ENCODE measurements around the gene HOXB3.

Gene HOXB3

DNA sequence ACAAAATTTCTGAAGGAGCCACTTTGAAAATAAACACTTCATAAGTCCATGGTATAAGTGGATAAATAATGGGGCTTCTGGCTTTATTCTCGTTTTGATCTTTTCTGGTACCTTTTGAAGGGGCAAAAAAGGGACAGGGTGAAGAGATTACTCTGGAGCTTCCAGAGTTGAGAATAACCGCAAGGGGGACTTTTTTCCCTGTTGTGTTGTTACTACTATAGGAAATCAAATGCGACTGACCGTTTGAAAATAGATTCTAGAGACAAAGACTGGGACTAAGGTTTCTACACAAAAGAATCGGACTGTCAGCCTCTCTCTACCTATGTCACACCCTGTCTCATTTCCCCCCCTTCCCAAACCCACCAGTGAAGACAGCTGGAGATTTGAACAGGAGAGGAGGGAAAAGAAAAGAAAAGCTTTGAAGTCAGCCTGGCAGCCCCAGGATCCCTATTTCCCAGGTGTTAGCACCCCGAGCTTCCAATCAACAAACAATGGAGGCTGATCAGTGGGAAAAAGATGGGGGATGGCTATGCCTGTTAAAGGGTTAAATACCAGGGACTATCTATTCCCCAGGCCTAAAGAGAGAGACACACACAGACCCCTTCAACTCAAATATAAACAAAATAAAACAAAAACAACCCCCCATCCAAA lies 20.2 kb downstream of the HOXB3 start:
- Histone ChIP-seq H3K27me3 (ENCODE audit: control insufficient read depth, insufficient read depth, low read length) (no peaks in the 10 kb centered on the region), H3K4me1 (ENCODE audit: control insufficient read depth, insufficient read depth, low read length) (peaks cover 80% of the 10 kb centered on the region), H3K27ac (ENCODE audit: low read depth, low read length) (peak overlapping the region; percentile 94), H3K9ac (ENCODE audit: low read length) (no peak overlapping the region), H3K4me3 (ENCODE audit: low read length) (peak overlapping the region; percentile 49), H3K36me3 (ENCODE audit: control insufficient read depth, insufficient read depth, low read length) (no peaks in the 10 kb centered on the region)

DNA sequence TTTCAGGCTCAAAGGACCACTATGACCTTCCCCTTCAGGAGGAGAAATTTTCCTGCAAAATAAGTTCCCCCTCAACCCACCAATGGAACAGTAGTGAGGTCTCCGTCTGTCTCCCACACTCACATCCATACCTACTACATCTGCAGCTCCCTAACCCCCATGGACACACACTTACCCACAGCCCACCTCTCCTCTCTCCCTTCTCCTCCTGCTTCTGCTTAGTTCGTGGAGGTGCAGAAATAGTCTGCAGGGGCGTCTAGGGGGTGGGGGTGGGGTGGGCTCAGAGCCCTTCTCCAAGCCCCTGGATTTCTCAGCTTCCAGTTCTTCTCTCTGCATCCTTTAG lies 20.8 kb downstream of the HOXB3 start:
- Histone ChIP-seq H3K27ac (ENCODE audit: low read depth, low read length) (peak overlapping the region; percentile 94), H3K36me3 (ENCODE audit: control insufficient read depth, insufficient read depth, low read length) (no peaks in the 10 kb centered on the region), H3K4me3 (ENCODE audit: low read length) (peak overlapping the region; percentile 50), H3K27me3 (ENCODE audit: control insufficient read depth, insufficient read depth, low read length) (no peaks in the 10 kb centered on the region), H3K9ac (ENCODE audit: low read length) (no peak overlapping the region), H3K4me1 (ENCODE audit: control insufficient read depth, insufficient read depth, low read length) (peaks cover 76% of the 10 kb centered on the region)

- no peaks in the 10 kb centered on the region for H3K27me3 ChIP-seq (ENCODE audit: control insufficient read depth, insufficient read depth, low read length)
- peak overlapping the region; percentile 70 for H3K27ac ChIP-seq (ENCODE audit: low read depth, low read length)
- peaks cover 72% of the 10 kb centered on the region for H3K4me1 ChIP-seq (ENCODE audit: control insufficient read depth, insufficient read depth, low read length)
Observed at GRCh38 chr17:48568499-48569239, 21.4 kb downstream of the HOXB3 start.

GRCh38 chr17:48567646-48568354 lies 22.2 kb downstream of the HOXB3 start:
- Histone ChIP-seq H3K4me1 (ENCODE audit: control insufficient read depth, insufficient read depth, low read length) (peaks cover 73% of the 10 kb centered on the region), H3K27me3 (ENCODE audit: control insufficient read depth, insufficient read depth, low read length) (no peaks in the 10 kb centered on the region), H3K9ac (ENCODE audit: low read length) (no peak overlapping the region), H3K27ac (ENCODE audit: low read depth, low read length) (peak overlapping the region; percentile 70), H3K4me3 (ENCODE audit: low read length) (peak overlapping the region; percentile 50), H3K36me3 (ENCODE audit: control insufficient read depth, insufficient read depth, low read length) (no peaks in the 10 kb centered on the region)

More at GRCh38 chr17:48568499-48569239, 21.4 kb downstream of the HOXB3 start:
- peak overlapping the region; percentile 50 for H3K4me3 ChIP-seq (ENCODE audit: low read length)
- no peak overlapping the region for H3K9ac ChIP-seq (ENCODE audit: low read length)
- no peaks in the 10 kb centered on the region for H3K36me3 ChIP-seq (ENCODE audit: control insufficient read depth, insufficient read depth, low read length)

DNA sequence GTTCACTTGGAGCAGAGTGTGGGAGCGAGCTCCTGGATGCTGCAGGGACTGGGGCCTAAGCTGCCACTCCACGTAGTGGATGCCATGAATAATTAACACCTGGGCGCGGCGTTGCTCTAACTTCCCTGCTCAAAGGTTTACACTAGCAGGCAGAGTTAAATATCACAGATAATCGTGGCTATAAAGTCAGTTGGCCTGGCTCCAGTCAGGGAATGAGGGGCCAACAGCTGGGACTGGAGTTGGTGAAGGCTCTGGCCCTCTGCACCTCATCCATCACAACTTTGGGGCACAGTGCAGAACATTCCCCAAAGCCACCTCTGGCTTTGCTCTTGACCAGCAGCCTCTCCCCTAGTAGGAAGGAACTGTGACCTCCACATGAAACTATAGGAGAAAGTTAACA lies 22.8 kb downstream of the HOXB3 start:
- peak overlapping the region; percentile 70 for H3K27ac ChIP-seq (ENCODE audit: low read depth, low read length)

GRCh38 chr17:48566717-48567116 lies 23.3 kb downstream of the HOXB3 start:
- H3K4me1 ChIP-seq (ENCODE audit: control insufficient read depth, insufficient read depth, low read length), result peaks cover 71% of the 10 kb centered on the region

More for the DNA sequence above, 22.8 kb downstream of the HOXB3 start:
- no peak overlapping the region for H3K9ac ChIP-seq (ENCODE audit: low read length)
- H3K27me3 ChIP-seq (ENCODE audit: control insufficient read depth, insufficient read depth, low read length), result no peaks in the 10 kb centered on the region
- H3K36me3 ChIP-seq (ENCODE audit: control insufficient read depth, insufficient read depth, low read length), result no peaks in the 10 kb centered on the region
- peaks cover 73% of the 10 kb centered on the region for H3K4me1 ChIP-seq (ENCODE audit: control insufficient read depth, insufficient read depth, low read length)
- H3K4me3 ChIP-seq (ENCODE audit: low read length), result peak overlapping the region; percentile 25

GRCh38 chr17:48565925-48566710 lies 23.9 kb downstream of the HOXB3 start:
- Histone ChIP-seq H3K4me1 (ENCODE audit: control insufficient read depth, insufficient read depth, low read length) (peaks cover 73% of the 10 kb centered on the region), H3K4me3 (ENCODE audit: low read length) (no peak overlapping the region), H3K27me3 (ENCODE audit: control insufficient read depth, insufficient read depth, low read length) (no peaks in the 10 kb centered on the region), H3K36me3 (ENCODE audit: control insufficient read depth, insufficient read depth, low read length) (no peaks in the 10 kb centered on the region), H3K9ac (ENCODE audit: low read length) (no peak overlapping the region), H3K27ac (ENCODE audit: low read depth, low read length) (peak overlapping the region; percentile 44)

More at GRCh38 chr17:48566717-48567116, 23.3 kb downstream of the HOXB3 start:
- peak overlapping the region; percentile 70 for H3K27ac ChIP-seq (ENCODE audit: low read depth, low read length)
- no peaks in the 10 kb centered on the region for H3K27me3 ChIP-seq (ENCODE audit: control insufficient read depth, insufficient read depth, low read length)
- H3K4me3 ChIP-seq (ENCODE audit: low read length), result no peak overlapping the region
- no peaks in the 10 kb centered on the region for H3K36me3 ChIP-seq (ENCODE audit: control insufficient read depth, insufficient read depth, low read length)
- no peak overlapping the region for H3K9ac ChIP-seq (ENCODE audit: low read length)

DNA sequence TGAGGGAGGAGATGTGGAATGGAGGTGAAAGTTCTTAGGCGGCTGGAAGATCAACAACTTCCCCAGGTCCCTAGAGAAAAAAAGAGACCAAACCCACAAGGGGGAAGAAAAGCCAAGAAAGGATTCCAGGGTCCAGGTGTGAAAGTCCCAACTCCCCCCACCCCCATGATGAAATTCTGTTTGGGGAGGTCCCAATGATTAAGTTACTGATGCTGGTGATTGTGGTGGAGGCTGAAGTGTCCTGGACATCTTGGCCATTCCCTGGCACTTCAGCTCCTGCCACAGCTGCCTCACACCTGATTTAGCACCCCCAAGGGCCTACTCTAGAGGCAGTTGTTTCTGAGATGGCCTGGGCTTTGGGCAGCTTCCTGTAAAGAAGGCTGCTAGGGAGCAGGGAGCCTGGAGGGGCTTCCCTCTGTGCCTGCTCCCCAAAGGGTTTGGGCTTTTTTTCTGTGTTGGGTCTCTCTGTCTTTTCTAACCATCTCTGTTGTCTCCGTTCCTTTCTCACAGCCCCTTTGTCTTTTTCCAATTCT lies 25.0 kb downstream of the HOXB3 start:
- Histone ChIP-seq H3K9ac (ENCODE audit: low read length) (no peak overlapping the region), H3K27me3 (ENCODE audit: control insufficient read depth, insufficient read depth, low read length) (no peaks in the 10 kb centered on the region), H3K27ac (ENCODE audit: low read depth, low read length) (peak overlapping the region; percentile 86), H3K4me1 (ENCODE audit: control insufficient read depth, insufficient read depth, low read length) (peaks cover 72% of the 10 kb centered on the region), H3K36me3 (ENCODE audit: control insufficient read depth, insufficient read depth, low read length) (no peaks in the 10 kb centered on the region), H3K4me3 (ENCODE audit: low read length) (peak overlapping the region; percentile 54)

DNA sequence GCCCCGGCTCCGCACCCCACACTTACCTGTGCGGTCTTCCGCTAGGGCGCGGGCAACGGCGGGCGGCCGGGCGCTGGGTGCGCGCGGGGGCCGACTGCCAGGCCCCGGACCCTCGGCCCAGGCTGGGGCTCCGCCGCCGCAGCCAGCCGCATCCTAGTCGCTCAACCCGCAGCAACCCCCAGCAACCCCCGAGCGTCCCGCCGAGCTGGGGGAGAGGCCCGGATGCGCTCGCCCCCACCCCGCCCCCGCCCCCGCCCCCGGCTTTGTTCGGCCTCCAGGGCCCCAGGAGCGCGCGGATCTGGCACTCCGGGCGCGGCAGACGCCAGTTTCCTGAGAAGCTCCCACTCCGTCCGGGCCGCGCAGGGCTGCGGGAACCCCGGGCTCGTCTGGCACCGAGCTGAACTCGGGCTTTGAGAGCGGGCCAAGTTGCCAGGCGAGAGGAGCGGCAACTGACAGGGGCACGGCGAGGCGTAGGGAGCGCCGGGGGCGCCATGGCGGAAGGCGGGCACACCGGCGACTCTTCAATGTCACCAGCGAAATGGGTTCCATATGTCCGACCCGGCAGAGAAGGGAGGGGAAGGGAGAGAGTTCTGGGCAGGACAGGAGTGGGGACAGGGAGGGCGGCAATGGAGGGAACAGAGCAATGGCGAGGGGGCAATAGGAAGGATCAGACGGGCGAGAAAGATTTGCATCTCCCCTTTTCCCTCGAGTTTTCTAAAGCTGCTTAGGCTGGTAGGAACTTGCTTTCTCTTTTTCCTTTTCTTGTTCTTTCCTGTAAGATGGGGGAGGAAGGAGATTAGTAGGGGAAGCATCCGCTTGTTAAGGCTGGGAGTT lies 25.6 kb downstream of the HOXB3 start:
- H3K4me1 ChIP-seq (ENCODE audit: control insufficient read depth, insufficient read depth, low read length), result peaks cover 72% of the 10 kb centered on the region
- peak overlapping the region; percentile 42 for H3K9ac ChIP-seq (ENCODE audit: low read length)
- no peaks in the 10 kb centered on the region for H3K36me3 ChIP-seq (ENCODE audit: control insufficient read depth, insufficient read depth, low read length)
- H3K4me3 ChIP-seq (ENCODE audit: low read length), result peak overlapping the region; percentile 54
- H3K27ac ChIP-seq (ENCODE audit: low read depth, low read length), result peak overlapping the region; percentile 86
- no peaks in the 10 kb centered on the region for H3K27me3 ChIP-seq (ENCODE audit: control insufficient read depth, insufficient read depth, low read length)

- H3K27me3 ChIP-seq (ENCODE audit: control insufficient read depth, insufficient read depth, low read length), result no peaks in the 10 kb centered on the region
- peak overlapping the region; percentile 17 for H3K4me3 ChIP-seq (ENCODE audit: low read length)
- peaks cover 77% of the 10 kb centered on the region for H3K4me1 ChIP-seq (ENCODE audit: control insufficient read depth, insufficient read depth, low read length)
Observed at GRCh38 chr17:48563867-48564187, 26.2 kb downstream of the HOXB3 start.

GRCh38 chr17:48563385-48563838 lies 26.6 kb downstream of the HOXB3 start:
- Histone ChIP-seq H3K27me3 (ENCODE audit: control insufficient read depth, insufficient read depth, low read length) (no peaks in the 10 kb centered on the region), H3K4me3 (ENCODE audit: low read length) (peak overlapping the region; percentile 17), H3K9ac (ENCODE audit: low read length) (no peak overlapping the region), H3K27ac (ENCODE audit: low read depth, low read length) (peak overlapping the region; percentile 85), H3K36me3 (ENCODE audit: control insufficient read depth, insufficient read depth, low read length) (no peaks in the 10 kb centered on the region), H3K4me1 (ENCODE audit: control insufficient read depth, insufficient read depth, low read length) (peaks cover 80% of the 10 kb centered on the region)

More at GRCh38 chr17:48563867-48564187, 26.2 kb downstream of the HOXB3 start:
- Histone ChIP-seq H3K9ac (ENCODE audit: low read length) (no peak overlapping the region), H3K27ac (ENCODE audit: low read depth, low read length) (peak overlapping the region; percentile 85), H3K36me3 (ENCODE audit: control insufficient read depth, insufficient read depth, low read length) (no peaks in the 10 kb centered on the region)

All from rectal smooth muscle tissue (tissue), 1 donor.